Upper lobe of left lung (tissue), 6 donors: ENCODE results near the gene PIM2. TPM values are rescaled to one million over a fixed set of nuclear protein-coding genes. Genes with fewer than 3 reads are reported as not detected.

Experiments used
- ATAC-seq, 2 donors: fragments of 200-7000 bp; cut with Tn5 transposase; one replicate each; pipeline ENCODE4 v1.9.1; 2022; ENCODE audit warnings: mild to moderate bottlenecking in 2 of 2, moderate library complexity in 2 of 2; ENCODE audit not compliant: low FRiP score in 2 of 2
- DNase-seq, 2 donors: peaks; one replicate each; pipeline ENCODE4 v3.0.0-alpha.2; 2019 to 2020
- H3K27ac ChIP-seq, 4 donors: fragments of 200-600 bp; sonication (generic); one replicate each; pipeline ENCODE4 v1.5.1; 2016 to 2019
- H3K27me3 ChIP-seq, 4 donors: fragments of 200-600 bp; sonication (generic); one replicate each; pipeline ENCODE4 v1.5.1; 2017 to 2019
- H3K36me3 ChIP-seq, 4 donors: fragments of 200-600 bp; sonication (generic); one replicate each; pipeline ENCODE4 v1.5.1; 2016 to 2019
- H3K4me1 ChIP-seq, 4 donors: fragments of 200-600 bp; sonication (generic); one replicate each; pipeline ENCODE4 v1.5.1; 2018 to 2019
- H3K4me3 ChIP-seq, 4 donors: fragments of 200-600 bp; sonication (generic); one replicate each; pipeline ENCODE4 v1.5.1; 2017 to 2019; ENCODE audit warnings: mild to moderate bottlenecking in 2 of 4, moderate library complexity in 1 of 4
- H3K9me3 ChIP-seq, 4 donors: fragments of 200-600 bp; sonication (generic); one replicate each; pipeline ENCODE4 v1.5.1; 2018 to 2019
- EP300 ChIP-seq, 4 donors: sonication (generic); formaldehyde crosslinking; IDR thresholded peaks; one replicate each; pipeline ENCODE4 v1.5.1; 2017; ENCODE audit warnings: antibody characterized with exemption in 4 of 4, control low read depth in 2 of 4
- POLR2A ChIP-seq, 4 donors: fragments of 450-650 bp; IDR thresholded peaks; one replicate each; pipeline ENCODE4 v1.5.1; 2016 to 2017; ENCODE audit warnings: antibody characterized with exemption in 4 of 4, mild to moderate bottlenecking in 2 of 4
- POLR2AphosphoS5 ChIP-seq, 2 donors: sonication (generic); formaldehyde crosslinking; IDR thresholded peaks; one replicate each; pipeline ENCODE4 v1.5.1; 2017; ENCODE audit warnings: antibody characterized with exemption in 2 of 2
- WGBS, 2 donors: methylation state at CpG; one replicate each; pipeline ENCODE4 v1.1.5; 2017 to 2018; 5-methylcytosine and 5-hydroxymethylcytosine counted together
- total RNA-seq, 6 donors: library from RNA; depleted of rRNA in 4 of 6; stranded (reverse); fragments of >200 nt in 4 of 6; gene quantifications; one replicate each; pipeline versions ENCODE4 v1.1.0 to v1.2.1, GENCODE V29; 2016 to 2021
- TF ChIP-seq, protein P1 (sequence below), 6 experiments: fragments of 450-650 bp in 4 of 6; fragments of 200-600 bp in 2 of 6; sonication (generic) in 2 of 6; IDR thresholded peaks; one replicate each; pipeline ENCODE4 v1.5.1; 2016 to 2019; ENCODE audit warnings: antibody characterized with exemption in 6 of 6
- donor health status: DM: no; HTN: no; CAD: no; lungs with moderate emphysema.
- donor health status: DM: no; HTN: yes; CAD: no; lungs with severe emphysema.

Gene PIM2
- total RNA-seq, 6 donors from 2014 or later: 16.3 to 36.1 (median 26.2) TPM

DNA sequence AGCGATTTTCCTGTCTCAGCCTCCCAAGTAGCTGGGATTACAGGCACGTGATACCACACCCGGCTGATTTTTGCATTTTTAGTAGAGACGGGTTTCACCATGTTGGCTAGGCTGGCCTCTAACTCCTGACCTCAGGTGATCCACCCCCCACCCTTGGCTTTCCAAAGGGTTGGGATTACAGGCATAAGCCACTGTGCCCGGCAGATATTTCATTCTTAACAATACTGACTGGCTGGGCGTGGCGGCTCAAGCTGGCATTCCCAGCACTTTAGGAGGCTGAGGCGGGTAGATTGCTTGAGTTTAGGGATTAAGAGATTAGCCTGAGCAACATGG lies 19.8 kb downstream of the PIM2 start:
- 85 to 91% methylated on average over 5 to 8 of the region's 8 CpGs for whole genome bisulfite sequencing, 2 donors
- DNase-seq (no peak), ATAC-seq (no peak)
- Histone ChIP-seq H3K27me3 (no peaks in the 10 kb centered on the region), H3K4me1 (peaks cover 4 to 15% (median 10%) of the 10 kb centered on the region in 4 donors), H3K4me3 (peak overlapping the region in 1 of 4 donors; percentile 72), H3K27ac (peak overlapping the region in 1 of 4 donors; percentile 16), H3K9me3 (peaks cover 0 to 3% (median 0%) of the 10 kb centered on the region in 4 donors), H3K36me3 (peaks cover 0 to 33% (median 17%) of the 10 kb centered on the region in 4 donors)
- TF ChIP-seq EP300 (IDR thresholded peaks at IDR 0.05): no peak
- no peak for TF ChIP-seq POLR2A (IDR thresholded peaks at IDR 0.05)
- TF ChIP-seq, protein P1, sequence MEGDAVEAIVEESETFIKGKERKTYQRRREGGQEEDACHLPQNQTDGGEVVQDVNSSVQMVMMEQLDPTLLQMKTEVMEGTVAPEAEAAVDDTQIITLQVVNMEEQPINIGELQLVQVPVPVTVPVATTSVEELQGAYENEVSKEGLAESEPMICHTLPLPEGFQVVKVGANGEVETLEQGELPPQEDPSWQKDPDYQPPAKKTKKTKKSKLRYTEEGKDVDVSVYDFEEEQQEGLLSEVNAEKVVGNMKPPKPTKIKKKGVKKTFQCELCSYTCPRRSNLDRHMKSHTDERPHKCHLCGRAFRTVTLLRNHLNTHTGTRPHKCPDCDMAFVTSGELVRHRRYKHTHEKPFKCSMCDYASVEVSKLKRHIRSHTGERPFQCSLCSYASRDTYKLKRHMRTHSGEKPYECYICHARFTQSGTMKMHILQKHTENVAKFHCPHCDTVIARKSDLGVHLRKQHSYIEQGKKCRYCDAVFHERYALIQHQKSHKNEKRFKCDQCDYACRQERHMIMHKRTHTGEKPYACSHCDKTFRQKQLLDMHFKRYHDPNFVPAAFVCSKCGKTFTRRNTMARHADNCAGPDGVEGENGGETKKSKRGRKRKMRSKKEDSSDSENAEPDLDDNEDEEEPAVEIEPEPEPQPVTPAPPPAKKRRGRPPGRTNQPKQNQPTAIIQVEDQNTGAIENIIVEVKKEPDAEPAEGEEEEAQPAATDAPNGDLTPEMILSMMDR (IDR thresholded peaks at IDR 0.05): no peak
- no peak for TF ChIP-seq POLR2AphosphoS5 (IDR thresholded peaks at IDR 0.05)

DNA sequence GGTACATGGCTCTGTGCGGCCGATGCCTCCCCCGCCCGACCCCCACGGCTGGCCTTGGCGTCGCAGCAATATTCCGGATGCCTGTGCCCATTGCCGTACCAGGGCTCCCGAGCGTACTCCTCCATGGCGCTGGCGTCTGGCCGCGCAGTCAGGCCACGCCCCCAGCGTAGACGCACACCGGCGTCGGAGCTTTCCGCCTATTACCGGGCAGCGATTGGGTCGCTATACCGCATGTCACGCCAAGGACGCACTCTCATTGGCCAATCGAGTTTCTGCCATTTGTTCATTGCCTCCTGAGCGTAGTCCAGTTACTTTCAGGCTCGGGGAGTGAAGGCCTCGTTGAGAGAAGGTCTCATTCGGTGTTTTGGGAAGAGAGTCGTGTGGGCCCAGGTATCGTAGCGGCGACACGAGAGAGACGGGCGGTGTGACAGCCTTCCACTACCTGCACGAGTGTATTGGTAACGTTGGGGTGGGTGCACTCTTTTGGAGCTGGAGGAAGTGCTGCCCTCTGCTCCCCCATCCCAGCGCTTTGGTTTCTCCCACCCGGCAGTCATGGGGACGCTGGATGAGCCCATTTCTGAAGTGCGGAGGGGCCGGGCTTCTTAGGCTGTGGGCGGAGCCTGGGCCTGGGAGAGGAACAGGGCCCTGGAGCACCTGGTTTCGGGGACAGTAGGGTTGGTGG lies 21.1 kb downstream of the PIM2 start, which contains the start of the genes PQBP1 and TIMM17B:
TSS of gene PQBP1 (plus strand) at position 306 of the 682 bp plus-strand sequence. CDS start 580 bp downstream, outside the sequence.
TSS of gene TIMM17B (minus strand) at position 144 of the 682 bp plus-strand sequence. CDS start at position 125, 19 bp downstream.
- H3K9me3 ChIP-seq: peaks cover 0 to 3% (median 0%) of the 10 kb centered on the region in 4 donors
- DNase-seq (peak; percentile 90 to 95), ATAC-seq (peak; percentile 97 to 98)
- peak within 1 kb of the TSS; percentile 36 to 72 (median 68) for H3K4me3 ChIP-seq
- H3K27ac ChIP-seq: peak within 1 kb of the TSS; percentile 95 to 96 (median 96)
- TF ChIP-seq POLR2A (IDR thresholded peaks at IDR 0.05) (peak in 3 of 4 donors; percentile 71 to 87 (median 74)), POLR2AphosphoS5 (IDR thresholded peaks at IDR 0.05) (peak; percentile 75 to 89), EP300 (IDR thresholded peaks at IDR 0.05) (no peak)
- 60% methylated on average over 47 of the region's 49 CpGs; no CpG with 5 or more reads in 1 of the 2 donors for WGBS, 2 donors
- no peaks in the 10 kb centered on the region for H3K27me3 ChIP-seq
- H3K4me1 ChIP-seq: peaks cover 4 to 15% (median 10%) of the 10 kb centered on the region in 4 donors
- peaks cover 0 to 34% (median 15%) of the 10 kb centered on the region in 4 donors for H3K36me3 ChIP-seq

DNA sequence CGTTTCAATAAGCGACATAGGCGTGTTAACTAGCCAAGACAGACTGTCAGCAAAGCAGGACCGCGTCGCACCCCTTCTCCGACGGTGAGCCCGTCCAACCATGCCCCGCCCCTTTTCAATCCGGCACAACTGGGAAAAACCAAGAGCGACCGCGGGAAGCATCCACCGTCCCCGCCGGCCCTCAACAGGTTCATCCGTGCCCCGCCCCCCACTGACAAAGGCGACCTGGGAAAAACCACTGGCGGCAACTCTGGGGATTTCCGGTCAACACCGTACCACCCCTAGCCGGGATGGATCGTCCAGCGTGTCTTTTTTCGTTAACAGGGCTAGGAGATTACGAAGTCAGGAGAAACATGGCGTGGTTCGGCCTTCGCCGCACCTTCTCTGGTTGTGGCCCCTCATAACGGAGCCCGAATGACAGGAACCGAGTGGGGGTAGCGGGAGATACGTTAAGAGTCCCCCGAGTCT lies 21.6 kb downstream of the PIM2 start:
- ATAC-seq: peak; percentile 83 to 89
- peak in 1 of 2 donors; percentile 1 for TF ChIP-seq POLR2AphosphoS5 (IDR thresholded peaks at IDR 0.05)
- TF ChIP-seq, protein P1 (IDR thresholded peaks at IDR 0.05): no peak
- DNase-seq: peak; percentile 84
- WGBS, 2 donors: 0 to 46% methylated on average over 1 to 38 of the region's 38 CpGs
- Histone ChIP-seq H3K27me3 (no peaks in the 10 kb centered on the region), H3K4me1 (peaks cover 4 to 16% (median 10%) of the 10 kb centered on the region in 4 donors), H3K4me3 (peak overlapping the region; percentile 36 to 72 (median 68)), H3K9me3 (peaks cover 0 to 3% (median 0%) of the 10 kb centered on the region in 4 donors), H3K36me3 (peaks cover 0 to 29% (median 12%) of the 10 kb centered on the region in 4 donors), H3K27ac (peak overlapping the region; percentile 95 to 96 (median 96))

DNA sequence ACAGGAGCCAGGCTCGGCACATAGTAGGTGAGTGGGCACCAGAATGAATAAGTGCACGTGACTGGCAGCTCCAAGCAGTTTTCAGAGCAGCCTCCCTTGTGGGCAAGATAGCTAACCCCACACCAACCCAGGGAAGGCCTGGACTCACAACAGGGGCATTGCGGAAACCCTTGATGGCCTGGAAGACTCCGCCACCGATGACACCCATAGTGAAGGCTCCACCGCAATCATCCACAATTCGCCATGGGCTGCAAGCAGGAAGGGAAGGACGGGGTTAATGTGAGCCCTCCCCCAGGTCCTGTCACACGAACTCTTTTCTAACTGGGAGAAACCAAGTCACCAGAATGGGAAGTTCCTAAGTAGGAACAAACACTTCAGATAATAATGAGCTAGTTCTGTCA lies 22.2 kb downstream of the PIM2 start:
- TF ChIP-seq, protein P1 (IDR thresholded peaks at IDR 0.05): no peak
- TF ChIP-seq POLR2A (IDR thresholded peaks at IDR 0.05): no peak
- no peak for TF ChIP-seq POLR2AphosphoS5 (IDR thresholded peaks at IDR 0.05)
- TF ChIP-seq EP300 (IDR thresholded peaks at IDR 0.05): no peak
- Histone ChIP-seq H3K36me3 (peaks cover 0 to 23% (median 10%) of the 10 kb centered on the region in 4 donors), H3K27me3 (no peaks in the 10 kb centered on the region), H3K4me3 (peak overlapping the region in 3 of 4 donors; percentile 65 to 72 (median 71)), H3K27ac (peak overlapping the region; percentile 95 to 96 (median 96)), H3K4me1 (peaks cover 7 to 20% (median 15%) of the 10 kb centered on the region in 4 donors), H3K9me3 (peaks cover 0 to 3% (median 0%) of the 10 kb centered on the region in 4 donors)
- DNase-seq (no peak), ATAC-seq (no peak)
- 64 to 67% methylated on average over 1 to 9 of the region's 9 CpGs for WGBS, 2 donors

DNA sequence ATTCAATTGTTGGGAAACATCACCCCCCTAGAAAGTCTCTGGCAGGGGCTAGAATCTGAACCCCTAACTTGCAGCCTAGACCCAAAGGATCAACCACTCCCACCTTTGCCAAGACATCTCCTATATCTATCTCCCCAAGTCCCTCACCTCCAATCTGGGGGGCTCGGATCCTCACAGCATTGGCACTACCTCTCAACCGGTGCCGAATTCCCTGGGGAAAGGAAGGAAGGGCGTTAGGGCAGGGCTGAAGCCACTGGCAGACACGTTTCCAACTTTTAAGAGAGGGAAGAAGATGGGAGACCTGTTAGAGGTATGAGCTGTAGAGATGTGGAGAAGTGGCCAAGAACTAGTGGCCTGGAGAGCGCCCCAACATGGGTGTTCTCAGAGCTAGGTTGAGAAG lies 23.9 kb downstream of the PIM2 start:
- WGBS, 2 donors: 84 to 95% methylated on average over 5 to 6 of the region's 6 CpGs
- Histone ChIP-seq H3K4me1 (peaks cover 10 to 24% (median 15%) of the 10 kb centered on the region in 4 donors), H3K36me3 (peaks cover 0 to 14% (median 3%) of the 10 kb centered on the region in 4 donors), H3K27me3 (no peaks in the 10 kb centered on the region), H3K27ac (no peak overlapping the region), H3K9me3 (peaks cover 0 to 3% (median 0%) of the 10 kb centered on the region in 4 donors), H3K4me3 (no peak overlapping the region)
- ATAC-seq (no peak), DNase-seq (no peak)
- no peak for TF ChIP-seq EP300 (IDR thresholded peaks at IDR 0.05)
- TF ChIP-seq, protein P1 (IDR thresholded peaks at IDR 0.05): no peak
- no peak for TF ChIP-seq POLR2A (IDR thresholded peaks at IDR 0.05)
- no peak for TF ChIP-seq POLR2AphosphoS5 (IDR thresholded peaks at IDR 0.05)
